ENCODE results near the gene SPATA33. TPM values are rescaled to one million over a fixed set of nuclear protein-coding genes. Genes with fewer than 3 reads are reported as not detected.
"Not testable (repeated sequence)": the region's sequence is repeated elsewhere in the genome, so short reads cannot be mapped to it uniquely, and the experiment has no call there.

The SPATA33 gene
- total RNA-seq, 2 experiments from 2014 or later, result 14.5 to 14.8 TPM

- peaks cover 12% of the 10 kb centered on the region for H3K36me3 Mint-ChIP-seq (ENCODE audit: low read depth)
- no peak for DNase-seq
- CTCF ChIA-PET, result interaction anchor here (0.6 to 2.6 kb wide), 5 partner anchors 10 to 766 kb away, joined by 3 to 19 read pairs (median 6); no protein-coding TSS in a partner anchor
- POLR2A ChIA-PET, result no interaction called here
- H3K27me3 Mint-ChIP-seq, result no peaks in the 10 kb centered on the region
- H3K9me3 Mint-ChIP-seq, result peaks cover 3% of the 10 kb centered on the region
- peaks cover 24% of the 10 kb centered on the region for H3K4me1 Mint-ChIP-seq
- H3K27ac Mint-ChIP-seq, result peak overlapping the region; percentile 19
- H3K4me3 Mint-ChIP-seq, result peak overlapping the region; percentile 92
These were observed 28.3 kb downstream of the SPATA33 start for GRCh38 chr16:89685916-89686315.

DNA sequence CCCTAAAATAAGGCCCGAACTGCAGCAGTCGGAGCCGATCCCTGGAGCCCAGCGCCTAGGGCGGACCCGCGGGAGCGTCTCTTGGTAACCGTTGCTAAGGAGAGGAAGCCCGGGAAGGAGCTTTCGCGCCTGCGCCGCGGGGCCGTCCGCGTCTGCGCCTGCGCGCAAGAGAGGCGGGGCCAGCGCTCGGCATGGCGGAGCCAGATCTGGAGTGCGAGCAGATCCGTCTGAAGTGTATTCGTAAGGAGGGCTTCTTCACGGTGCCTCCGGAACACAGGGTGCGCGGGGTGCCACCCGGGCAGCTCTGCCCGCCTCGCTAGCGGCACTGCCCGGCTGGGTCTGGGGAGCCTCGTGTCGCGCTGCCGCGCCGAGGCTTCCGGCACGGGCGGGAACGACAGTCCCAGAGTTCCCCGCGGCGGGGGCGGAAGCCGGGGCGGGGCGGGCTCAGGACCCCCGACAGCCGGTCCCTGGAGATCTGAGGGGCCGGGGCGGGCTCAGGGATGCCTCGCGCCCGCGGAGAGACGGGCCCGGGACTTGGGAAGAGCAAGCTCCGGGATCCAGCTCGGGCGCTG is 29.0 kb downstream of the SPATA33 start, which contains the start of gene CDK10:
Gene CDK10 (plus strand): TSS at position 170 of the 572 bp plus-strand sequence. CDS start 22 bp downstream, at position 192.
- POLR2A ChIA-PET, result no interaction called here
- peaks cover 12% of the 10 kb centered on the region for H3K36me3 Mint-ChIP-seq (ENCODE audit: low read depth)

DNA sequence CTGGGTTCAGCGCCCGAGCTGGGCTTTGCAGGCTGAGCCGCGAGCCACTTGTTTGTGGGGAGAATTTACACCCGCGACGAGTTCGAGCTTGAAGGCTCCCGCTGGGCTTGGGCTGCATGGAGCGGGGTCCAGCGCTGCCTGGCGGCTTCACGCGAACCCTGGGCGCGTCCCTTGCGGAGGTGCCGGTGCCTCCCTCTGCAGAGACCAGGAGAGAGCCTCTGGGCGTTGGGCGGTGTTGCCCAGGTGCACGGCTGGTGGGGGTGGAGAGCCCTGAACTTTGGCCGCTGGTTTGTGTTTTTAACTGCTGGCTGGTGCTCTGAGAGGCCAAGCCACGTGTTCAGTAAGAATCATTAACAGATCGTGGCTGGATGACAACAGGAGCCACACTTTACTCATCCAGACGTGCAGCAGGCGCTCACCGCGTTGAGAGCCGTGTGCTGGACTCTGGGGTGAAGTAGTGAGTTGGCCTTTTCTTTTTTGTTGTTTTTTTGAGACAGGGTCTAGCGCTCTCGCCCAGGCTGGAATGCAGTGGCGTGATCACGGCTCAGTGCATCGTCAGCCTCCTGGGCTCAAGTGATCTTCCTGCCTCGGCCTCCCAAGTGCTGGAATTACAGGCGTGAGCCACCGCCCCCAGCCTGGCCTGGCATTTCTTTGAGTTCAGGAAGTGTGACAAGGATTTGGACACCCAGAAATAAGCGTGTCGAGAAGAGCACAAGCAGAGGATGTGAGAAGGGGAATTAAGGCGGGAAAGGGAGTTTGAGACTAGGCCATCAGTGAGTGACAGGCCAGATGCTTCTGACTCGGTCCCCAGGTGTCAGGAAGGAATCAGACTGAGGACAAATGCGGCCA is 29.7 kb downstream of the SPATA33 start:
- peak overlapping the region; percentile 80 for H3K27ac Mint-ChIP-seq
- peaks cover 3% of the 10 kb centered on the region for H3K9me3 Mint-ChIP-seq
- ChIA-PET CTCF (interaction anchor here (1.7 to 2.6 kb wide), 4 partner anchors 12 to 19 kb away, joined by 6 to 22 read pairs (median 14); no protein-coding TSS in a partner anchor), POLR2A (no interaction called here)
- DNase-seq, result no peak
- no peaks in the 10 kb centered on the region for H3K27me3 Mint-ChIP-seq
- peak overlapping the region; percentile 92 for H3K4me3 Mint-ChIP-seq
- peaks cover 24% of the 10 kb centered on the region for H3K4me1 Mint-ChIP-seq
- H3K36me3 Mint-ChIP-seq (ENCODE audit: low read depth), result peaks cover 12% of the 10 kb centered on the region

More for the DNA sequence above, 29.0 kb downstream of the SPATA33 start, which contains the start of gene CDK10:
- peaks cover 24% of the 10 kb centered on the region for H3K4me1 Mint-ChIP-seq
- H3K27me3 Mint-ChIP-seq, result no peaks in the 10 kb centered on the region
- peak within 1 kb of the TSS; percentile 92 for H3K4me3 Mint-ChIP-seq
- CTCF ChIA-PET, result interaction anchor here (0.6 to 2.6 kb wide), 5 partner anchors 11 to 767 kb away, joined by 3 to 19 read pairs (median 6); no protein-coding TSS in a partner anchor
- H3K27ac Mint-ChIP-seq, result peak within 1 kb of the TSS; percentile 90
- peak; percentile 88 for DNase-seq
- H3K9me3 Mint-ChIP-seq, result peaks cover 3% of the 10 kb centered on the region

GRCh38 chr16:89688395-89688794 is 30.8 kb downstream of the SPATA33 start:
- peaks cover 3% of the 10 kb centered on the region for H3K9me3 Mint-ChIP-seq
- ChIA-PET CTCF (interaction anchor here (2.6 kb wide), 1 partner anchor 11 kb away, joined by 22 read pairs; no protein-coding TSS in a partner anchor), POLR2A (no interaction called here)
- peak overlapping the region; percentile 46 for H3K27ac Mint-ChIP-seq
- H3K36me3 Mint-ChIP-seq (ENCODE audit: low read depth), result peaks cover 15% of the 10 kb centered on the region
- H3K4me1 Mint-ChIP-seq, result peaks cover 24% of the 10 kb centered on the region
- no peaks in the 10 kb centered on the region for H3K27me3 Mint-ChIP-seq
- no peak for DNase-seq
- peak overlapping the region; percentile 92 for H3K4me3 Mint-ChIP-seq

DNA sequence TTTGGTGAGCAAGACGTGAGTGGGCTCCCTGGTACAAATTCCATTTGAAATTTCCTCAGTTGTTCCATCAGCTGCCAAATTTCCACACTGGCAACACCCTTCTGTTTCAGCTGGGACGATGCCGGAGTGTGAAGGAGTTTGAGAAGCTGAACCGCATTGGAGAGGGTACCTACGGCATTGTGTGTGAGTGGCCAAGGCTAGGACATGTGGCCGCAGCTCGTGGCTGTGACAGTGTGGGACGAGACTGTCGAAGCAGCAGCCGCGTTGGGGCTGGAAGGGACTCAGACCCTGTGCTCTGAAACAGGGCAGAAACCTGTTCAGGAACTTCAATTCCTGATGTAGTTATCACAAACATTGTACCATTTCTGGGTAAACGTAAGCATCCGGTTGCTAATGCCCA is 31.5 kb downstream of the SPATA33 start:
- Mint-ChIP-seq H3K4me1 (peaks cover 24% of the 10 kb centered on the region), H3K36me3 (ENCODE audit: low read depth) (peaks cover 18% of the 10 kb centered on the region), H3K27me3 (no peaks in the 10 kb centered on the region), H3K27ac (no peak overlapping the region), H3K4me3 (no peak overlapping the region), H3K9me3 (peaks cover 3% of the 10 kb centered on the region)
- CTCF ChIA-PET, result interaction anchor here (2.6 kb wide), 1 partner anchor 10 kb away, joined by 22 read pairs; no protein-coding TSS in a partner anchor
- no peak for DNase-seq
- POLR2A ChIA-PET, result no interaction called here

GRCh38 chr16:89689621-89690020 is 32.0 kb downstream of the SPATA33 start:
- DNase-seq, H3K27me3 Mint-ChIP-seq, H3K27ac Mint-ChIP-seq, POLR2A ChIA-PET, H3K9me3 Mint-ChIP-seq, H3K4me3 Mint-ChIP-seq: not testable (repeated sequence)
- Mint-ChIP-seq H3K36me3 (ENCODE audit: low read depth) (peaks cover 17% of the 10 kb centered on the region), H3K4me1 (peaks cover 24% of the 10 kb centered on the region)
- CTCF ChIA-PET, result interaction anchor here (0.6 to 2.6 kb wide), 2 partner anchors 10 to 12 kb away, joined by 3 to 22 read pairs; no protein-coding TSS in a partner anchor

DNA sequence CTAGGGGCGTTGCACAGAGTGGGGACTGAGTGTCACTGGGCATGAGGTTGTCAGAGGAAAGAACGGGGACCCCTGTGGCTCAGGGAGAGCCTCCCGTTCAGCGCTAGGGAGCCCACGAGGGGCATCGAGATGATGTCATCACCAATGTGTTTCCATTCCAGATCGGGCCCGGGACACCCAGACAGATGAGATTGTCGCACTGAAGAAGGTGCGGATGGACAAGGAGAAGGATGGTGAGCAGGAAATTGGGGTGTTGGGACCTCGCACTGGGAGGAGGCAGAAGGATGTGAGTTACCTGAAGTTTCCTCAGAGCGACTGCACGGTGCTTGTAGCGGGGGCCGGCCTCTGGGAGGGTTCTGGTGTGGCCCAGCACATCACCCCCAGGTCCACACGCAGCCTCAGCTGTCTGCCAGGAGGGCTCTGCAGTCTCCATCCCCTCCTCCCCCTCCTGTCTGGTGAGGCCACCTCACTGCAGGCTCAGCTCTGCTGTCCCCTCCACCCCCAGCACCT is 32.8 kb downstream of the SPATA33 start:
- DNase-seq, result no peak
- ChIA-PET POLR2A (no interaction called here), CTCF (interaction anchor here (2.5 kb wide), 1 partner anchor 10 kb away, joined by 8 read pairs; the partner anchor contains the start of gene SPATA2L)
- peaks cover 21% of the 10 kb centered on the region for H3K4me1 Mint-ChIP-seq
- H3K27me3 Mint-ChIP-seq, result no peaks in the 10 kb centered on the region
- H3K9me3 Mint-ChIP-seq, result no peaks in the 10 kb centered on the region
- no peak overlapping the region for H3K27ac Mint-ChIP-seq
- peaks cover 14% of the 10 kb centered on the region for H3K36me3 Mint-ChIP-seq (ENCODE audit: low read depth)
- no peak overlapping the region for H3K4me3 Mint-ChIP-seq

DNA sequence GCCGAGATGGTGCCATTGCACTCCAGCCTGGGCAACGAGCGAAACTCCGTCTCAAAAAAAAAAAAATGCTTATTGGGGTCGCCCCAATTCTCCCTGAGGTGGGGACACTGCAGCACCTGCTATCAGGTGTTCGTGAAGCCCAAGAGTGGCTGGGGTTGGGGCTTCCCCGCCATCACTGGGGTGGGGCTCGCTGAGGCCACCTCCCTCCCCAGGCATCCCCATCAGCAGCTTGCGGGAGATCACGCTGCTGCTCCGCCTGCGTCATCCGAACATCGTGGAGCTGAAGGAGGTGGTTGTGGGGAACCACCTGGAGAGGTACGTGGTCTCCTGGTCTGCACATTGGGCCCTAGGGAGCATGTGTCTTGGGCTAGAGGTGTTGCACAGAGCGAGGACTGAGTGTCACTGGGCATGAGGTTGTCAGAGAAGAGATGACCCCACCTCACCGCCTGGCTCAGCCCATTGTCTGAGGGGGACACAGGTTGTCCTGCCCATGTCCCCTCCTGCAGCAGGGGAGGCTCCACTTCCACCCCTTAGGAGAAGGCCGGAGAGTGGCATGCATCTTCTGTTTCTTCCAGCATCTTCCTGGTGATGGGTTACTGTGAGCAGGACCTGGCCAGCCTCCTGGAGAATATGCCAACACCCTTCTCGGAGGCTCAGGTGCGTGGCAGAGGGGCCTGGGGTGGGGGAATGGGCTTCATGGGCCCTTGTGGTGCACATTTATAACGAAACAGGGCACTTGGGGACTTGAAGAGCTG is 33.8 kb downstream of the SPATA33 start:
- no peak overlapping the region for H3K4me3 Mint-ChIP-seq
- CTCF ChIA-PET, result interaction anchor here (1.1 to 2.5 kb wide), 2 partner anchors 9 to 14 kb away, joined by 3 to 8 read pairs; partner anchors contain the start of gene SPATA2L
- peaks cover 14% of the 10 kb centered on the region for H3K36me3 Mint-ChIP-seq (ENCODE audit: low read depth)
- H3K4me1 Mint-ChIP-seq, result peaks cover 24% of the 10 kb centered on the region
- no peaks in the 10 kb centered on the region for H3K9me3 Mint-ChIP-seq
- DNase-seq, result no peak
- H3K27ac Mint-ChIP-seq, result no peak overlapping the region
- POLR2A ChIA-PET, result no interaction called here
- H3K27me3 Mint-ChIP-seq, result no peaks in the 10 kb centered on the region

DNA sequence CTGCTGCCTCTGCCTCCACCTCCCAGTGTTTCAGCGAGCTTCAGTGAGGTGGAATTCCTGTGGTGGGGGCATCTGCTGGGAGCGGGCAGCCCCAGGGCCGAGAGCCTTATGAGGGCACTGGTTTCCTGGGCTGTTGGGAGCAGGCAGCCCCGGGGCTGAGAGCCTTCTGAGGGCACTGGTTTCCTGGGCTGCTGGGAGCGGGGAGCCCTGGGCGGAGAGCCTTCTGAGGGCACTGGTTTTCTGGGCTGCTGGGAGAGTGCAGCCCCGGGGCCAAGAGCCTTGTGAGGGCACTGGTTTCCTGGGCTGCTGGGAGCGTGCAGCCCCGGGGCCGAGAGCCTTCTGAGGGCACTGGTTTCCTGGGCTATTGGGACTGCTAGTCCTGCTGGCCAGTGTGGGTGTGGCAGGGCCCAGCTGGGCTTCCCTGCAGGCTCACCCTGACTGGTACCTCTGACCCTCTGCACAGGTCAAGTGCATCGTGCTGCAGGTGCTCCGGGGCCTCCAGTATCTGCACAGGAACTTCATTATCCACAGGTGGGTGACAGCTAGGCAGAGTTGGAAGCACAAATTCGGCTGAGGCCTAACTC is 34.4 kb downstream of the SPATA33 start:
- Mint-ChIP-seq H3K4me3 (no peak overlapping the region), H3K27me3 (no peaks in the 10 kb centered on the region), H3K36me3 (ENCODE audit: low read depth) (peaks cover 14% of the 10 kb centered on the region), H3K4me1 (peaks cover 26% of the 10 kb centered on the region), H3K27ac (no peak overlapping the region), H3K9me3 (no peaks in the 10 kb centered on the region)
- no peak for DNase-seq
- ChIA-PET CTCF (interaction anchor here (1.1 to 2.5 kb wide), 2 partner anchors 8 to 14 kb away, joined by 3 to 8 read pairs; partner anchors contain the start of gene SPATA2L), POLR2A (no interaction called here)

DNA sequence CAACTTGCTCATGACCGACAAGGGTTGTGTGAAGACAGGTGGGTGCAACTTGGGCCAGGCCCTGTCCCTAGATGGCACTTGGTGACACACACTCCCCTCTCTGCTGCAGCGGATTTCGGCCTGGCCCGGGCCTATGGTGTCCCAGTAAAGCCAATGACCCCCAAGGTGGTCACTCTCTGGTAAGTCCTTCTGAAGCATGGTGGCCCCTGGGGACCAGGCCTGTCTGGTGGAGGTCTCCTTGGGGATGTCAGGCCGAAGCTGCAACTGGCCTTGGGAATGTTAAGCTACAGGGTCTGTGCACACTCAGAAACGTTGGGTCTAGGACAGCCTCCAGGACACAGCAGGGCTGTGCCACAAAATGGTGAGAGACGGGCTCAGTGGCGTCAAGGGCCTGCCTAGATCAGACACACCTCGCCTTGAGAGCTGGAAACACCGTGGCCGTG is 35.7 kb downstream of the SPATA33 start:
- Mint-ChIP-seq H3K36me3 (ENCODE audit: low read depth) (peaks cover 10% of the 10 kb centered on the region), H3K27me3 (no peaks in the 10 kb centered on the region), H3K4me1 (peaks cover 20% of the 10 kb centered on the region), H3K27ac (peak overlapping the region; percentile 9), H3K9me3 (no peaks in the 10 kb centered on the region), H3K4me3 (no peak overlapping the region)
- CTCF ChIA-PET, result interaction anchor here (0.6 to 0.9 kb wide), 3 partner anchors 165 to 168 kb away, joined by 3 to 8 read pairs (median 3); no protein-coding TSS in a partner anchor
- POLR2A ChIA-PET, result no interaction called here
- no peak for DNase-seq

GRCh38 chr16:89693931-89694783 is 36.5 kb downstream of the SPATA33 start:
- no peaks in the 10 kb centered on the region for H3K27me3 Mint-ChIP-seq
- H3K36me3 Mint-ChIP-seq (ENCODE audit: low read depth), result peaks cover 12% of the 10 kb centered on the region
- no peaks in the 10 kb centered on the region for H3K9me3 Mint-ChIP-seq
- H3K4me3 Mint-ChIP-seq, result no peak overlapping the region
- H3K27ac Mint-ChIP-seq, result no peak overlapping the region
- peaks cover 21% of the 10 kb centered on the region for H3K4me1 Mint-ChIP-seq
- no peak for DNase-seq
- CTCF ChIA-PET, result interaction anchor here (0.6 to 1.2 kb wide), 3 partner anchors 164 to 167 kb away, joined by 3 to 4 read pairs (median 3); no protein-coding TSS in a partner anchor
- POLR2A ChIA-PET, result no interaction called here

Measured in activated CD4-positive, alpha-beta T cell treated with anti-CD3 and anti-CD28 coated beads, Interleukin-2, amount 10 ng/mL, durations not matched to agents 7 days and 5 days (primary cell).